GM19193 (cell line): Measurements from ENCODE around the gene MRTFA.

Experiments used
- POLR2A ChIP-seq: IDR thresholded peaks from 4 replicates; pipeline ENCODE4 v1.6.1; 2011; ENCODE audit not compliant: insufficient read depth, insufficient read length; ENCODE audit errors: extremely low read depth

Gene MRTFA

GRCh38 chr22:40636380-40637182, at the start of gene MRTFA:
Gene MRTFA, minus strand, starts transcription at chr22:40636719.
- TF ChIP-seq POLR2A: peak; percentile 83

DNA sequence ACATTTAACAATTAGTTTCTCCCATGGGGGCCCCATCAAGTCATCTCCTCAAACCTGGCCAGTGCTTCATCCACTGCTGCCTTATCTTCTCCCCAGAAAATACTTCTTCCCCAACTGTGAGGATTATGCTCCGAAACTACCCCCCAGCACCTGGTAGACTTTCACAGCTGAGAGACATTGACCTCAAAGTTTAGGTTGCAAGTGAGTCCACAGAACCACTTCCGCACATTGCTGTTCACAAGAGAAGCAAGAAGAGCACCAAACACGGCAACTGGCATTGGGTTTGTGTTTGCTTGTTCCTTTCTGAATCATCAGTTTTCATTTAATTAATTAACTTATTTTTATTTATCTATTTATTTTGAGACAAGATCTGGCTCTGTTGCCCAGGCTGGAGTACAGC, 48.9 kb upstream of the MRTFA start:
- no peak for TF ChIP-seq POLR2A

- no peak for TF ChIP-seq POLR2A
These were observed 48.2 kb upstream of the MRTFA start for GRCh38 chr22:40684728-40685127.

DNA sequence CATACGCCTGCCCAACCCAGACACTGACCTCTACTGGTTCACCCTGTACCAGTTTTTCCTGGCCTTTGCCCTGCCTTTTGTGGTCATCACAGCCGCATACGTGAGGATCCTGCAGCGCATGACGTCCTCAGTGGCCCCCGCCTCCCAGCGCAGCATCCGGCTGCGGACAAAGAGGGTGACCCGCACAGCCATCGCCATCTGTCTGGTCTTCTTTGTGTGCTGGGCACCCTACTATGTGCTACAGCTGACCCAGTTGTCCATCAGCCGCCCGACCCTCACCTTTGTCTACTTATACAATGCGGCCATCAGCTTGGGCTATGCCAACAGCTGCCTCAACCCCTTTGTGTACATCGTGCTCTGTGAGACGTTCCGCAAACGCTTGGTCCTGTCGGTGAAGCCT, 44.9 kb upstream of the MRTFA start:
- TF ChIP-seq POLR2A: no peak

- no peak for TF ChIP-seq POLR2A
These were observed 44.3 kb upstream of the MRTFA start for GRCh38 chr22:40680819-40681183.

DNA sequence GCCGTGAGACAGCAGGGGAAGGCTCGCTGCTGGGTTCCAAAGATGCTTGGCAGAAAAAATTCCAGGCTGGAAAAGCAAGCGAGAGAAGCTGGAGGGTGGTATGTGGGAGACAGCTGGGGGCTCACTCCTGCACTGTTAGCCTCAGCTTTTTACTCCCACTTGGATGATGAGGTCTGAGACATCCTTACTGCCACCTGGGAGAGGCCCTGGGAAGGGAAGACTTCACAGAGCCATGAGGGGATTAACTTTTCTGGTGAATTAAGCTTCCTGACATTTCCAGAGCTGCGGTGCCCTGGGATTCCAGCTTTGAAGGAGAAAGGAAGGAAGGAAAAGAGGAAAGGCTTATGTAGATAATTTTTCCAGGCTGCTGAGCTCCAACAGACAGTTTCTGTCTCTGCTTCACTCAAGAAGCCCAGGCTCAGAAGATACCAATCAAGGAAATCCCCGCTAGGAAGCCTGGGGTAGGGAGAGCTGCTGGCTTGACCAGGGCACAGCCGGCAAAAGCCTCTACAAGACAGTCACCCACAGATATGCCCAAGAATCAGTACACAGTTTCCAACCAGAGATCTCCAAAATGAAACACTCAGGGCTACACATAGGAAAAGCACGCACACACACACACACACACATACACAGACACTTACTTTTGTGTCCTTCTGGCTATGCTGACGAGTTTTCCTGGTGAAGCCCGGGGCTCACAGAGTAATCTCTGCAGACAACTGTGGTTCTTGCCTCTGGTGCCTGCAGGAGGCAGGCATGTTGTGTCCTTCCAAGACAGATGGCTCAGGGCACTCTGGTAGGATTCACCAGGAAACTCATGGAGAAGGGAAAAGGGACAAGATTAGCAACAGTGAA, 43.7 kb upstream of the MRTFA start:
- no peak for TF ChIP-seq POLR2A

- TF ChIP-seq POLR2A: no peak
These were observed 42.9 kb upstream of the MRTFA start, which contains the start of gene MCHR1 for GRCh38 chr22:40679249-40679963. Gene MCHR1, plus strand, starts transcription at chr22:40679484. Its CDS starts 169 bp downstream, at chr22:40679653.

DNA sequence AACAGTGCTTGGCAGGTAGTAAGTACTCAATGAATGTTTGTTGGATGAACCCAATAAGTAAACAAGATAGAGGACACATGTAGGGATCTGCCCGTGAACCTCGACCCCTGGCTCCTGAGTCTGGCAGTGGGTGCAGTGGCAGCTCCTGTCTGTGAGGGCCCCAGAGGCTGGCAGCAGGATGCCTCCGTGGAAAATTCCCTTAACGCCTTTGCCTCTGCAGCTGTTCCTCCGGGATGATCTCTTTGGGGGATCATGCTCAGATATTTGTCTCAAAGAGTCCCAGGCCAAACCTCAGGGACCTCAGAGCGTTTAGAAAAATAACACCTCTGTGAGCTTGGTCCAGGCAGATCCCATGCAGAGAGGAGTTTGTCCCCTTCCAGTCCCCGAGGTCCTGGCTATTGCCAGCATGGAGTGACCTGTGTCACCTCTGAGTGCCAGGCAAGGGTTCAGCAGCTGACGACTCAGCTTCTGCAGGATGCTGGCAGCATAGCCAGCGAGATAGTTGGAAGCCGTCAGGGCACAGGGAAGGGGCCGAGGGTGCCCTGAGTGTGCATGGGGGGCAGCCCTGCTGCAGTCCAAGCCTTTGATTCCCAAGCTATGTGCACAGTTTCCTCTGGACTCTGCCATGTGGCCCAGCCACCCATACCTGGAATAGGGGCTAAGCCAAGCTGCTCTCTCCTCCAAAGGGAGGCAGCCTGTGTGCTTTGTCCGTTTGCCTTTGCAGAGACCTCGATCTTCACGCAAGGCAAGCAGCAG, 42.2 kb upstream of the MRTFA start:
- TF ChIP-seq POLR2A: no peak

- TF ChIP-seq POLR2A: no peak
These were observed 40.1 kb upstream of the MRTFA start for GRCh38 chr22:40676644-40677043.

DNA sequence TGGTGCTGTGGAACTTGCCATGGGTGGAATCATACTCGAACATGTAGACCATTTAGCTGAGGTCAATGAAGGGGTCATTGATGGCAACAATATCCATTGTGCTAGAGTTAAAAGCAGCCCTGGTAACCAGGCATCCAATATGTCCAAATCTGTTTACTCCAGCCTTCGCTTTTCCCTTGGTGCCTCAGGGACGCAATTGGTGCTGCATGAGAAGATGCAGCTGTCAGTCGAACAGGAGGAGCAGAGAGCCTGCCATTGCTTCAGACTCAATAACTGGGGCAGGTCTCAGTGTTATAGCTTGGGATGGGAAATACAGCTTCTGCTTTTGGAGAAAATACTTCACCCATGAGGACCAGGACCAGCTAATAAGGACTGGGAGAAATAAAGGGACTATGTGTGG, 37.8 kb upstream of the MRTFA start:
- no peak for TF ChIP-seq POLR2A

DNA sequence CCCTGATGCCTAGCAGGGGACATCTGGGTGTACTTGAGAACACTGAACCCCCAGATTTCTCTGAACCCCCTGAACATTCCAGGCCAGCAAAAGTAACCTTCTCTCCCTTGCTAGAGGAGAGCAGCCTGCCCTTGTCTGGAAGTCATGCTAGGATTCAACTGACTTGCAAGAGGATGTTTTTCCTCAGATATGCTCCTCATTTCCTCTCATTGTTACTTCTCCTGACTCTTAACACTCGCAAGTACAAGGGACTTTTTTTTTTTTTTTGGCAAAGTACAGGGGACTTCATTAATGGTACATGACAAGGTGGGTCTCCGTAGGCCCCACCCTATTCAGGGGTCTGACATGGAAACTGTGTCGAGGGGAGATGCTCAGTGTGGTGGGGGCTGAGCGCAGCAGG, 36.5 kb upstream of the MRTFA start:
- no peak for TF ChIP-seq POLR2A

DNA sequence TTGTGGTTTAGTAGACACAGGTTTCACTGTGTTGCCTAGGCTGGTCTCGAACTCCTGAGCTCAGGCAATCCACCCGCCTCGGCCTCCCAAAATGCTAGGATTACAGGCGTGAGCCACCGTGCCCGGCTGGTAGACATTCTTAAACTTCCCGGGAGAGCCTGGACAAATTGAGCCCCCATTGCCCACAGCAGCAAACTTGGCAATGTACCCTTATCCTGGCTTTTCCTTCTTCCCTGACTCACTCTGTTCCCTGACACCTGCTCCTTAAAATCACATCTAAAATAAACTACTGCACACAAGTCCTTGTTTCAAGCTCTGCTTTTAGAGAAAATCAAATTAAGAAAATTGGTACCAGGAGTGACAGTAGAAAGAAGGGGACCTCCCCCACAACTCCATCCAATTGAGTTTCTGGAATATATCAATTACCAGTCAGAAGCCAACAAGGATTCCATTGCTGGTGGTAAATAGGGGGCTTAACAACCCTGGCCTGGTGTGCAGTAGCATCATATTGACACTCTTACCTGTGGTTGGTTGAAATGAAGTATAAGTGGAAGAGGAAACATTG, 35.4 kb upstream of the MRTFA start:
- no peak for TF ChIP-seq POLR2A

DNA sequence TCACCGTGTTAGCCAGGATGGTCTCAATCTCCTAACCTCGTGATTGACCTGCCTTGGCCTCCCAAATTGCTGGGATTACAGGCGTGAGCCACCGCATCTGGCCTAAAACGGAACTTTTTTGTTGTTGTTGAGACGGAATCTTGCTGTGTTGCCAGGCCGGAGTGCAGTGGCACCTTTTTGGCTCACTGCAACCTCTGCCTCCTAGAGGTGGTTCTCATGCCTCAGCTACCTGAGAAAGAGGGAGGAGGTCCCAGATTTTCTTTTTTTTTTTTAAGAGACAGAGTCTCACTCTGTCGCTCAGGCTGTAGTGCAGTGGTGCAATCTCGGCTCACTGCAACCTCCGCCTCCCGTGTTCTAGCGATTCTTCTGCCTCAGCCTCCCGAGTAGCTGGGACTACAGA, 34.9 kb upstream of the MRTFA start:
- no peak for TF ChIP-seq POLR2A

GRCh38 chr22:40670058-40670457, 33.5 kb upstream of the MRTFA start:
- TF ChIP-seq POLR2A: no peak
